DOHH2 (cell line): ENCODE results near the gene LRRC55.

Experiments
- EZH2phosphoT487 ChIP-seq: fragments of 200-600 bp; sonication (generic); IDR thresholded peaks from 2 replicates; pipeline ENCODE4 v1.6.1; 2017; ENCODE audit warnings: borderline replicate concordance, mild to moderate bottlenecking, antibody characterized with exemption, low read length, moderate library complexity, mixed read lengths
- TF ChIP-seq, protein P1 (sequence below): fragments of 200-600 bp; sonication (generic); IDR thresholded peaks from one replicate; pipeline ENCODE4 v1.5.1; 2014; ENCODE audit warnings: antibody characterized with exemption, mild to moderate bottlenecking, low read depth, low read length; ENCODE audit not compliant: poor library complexity, severe bottlenecking

DNA sequence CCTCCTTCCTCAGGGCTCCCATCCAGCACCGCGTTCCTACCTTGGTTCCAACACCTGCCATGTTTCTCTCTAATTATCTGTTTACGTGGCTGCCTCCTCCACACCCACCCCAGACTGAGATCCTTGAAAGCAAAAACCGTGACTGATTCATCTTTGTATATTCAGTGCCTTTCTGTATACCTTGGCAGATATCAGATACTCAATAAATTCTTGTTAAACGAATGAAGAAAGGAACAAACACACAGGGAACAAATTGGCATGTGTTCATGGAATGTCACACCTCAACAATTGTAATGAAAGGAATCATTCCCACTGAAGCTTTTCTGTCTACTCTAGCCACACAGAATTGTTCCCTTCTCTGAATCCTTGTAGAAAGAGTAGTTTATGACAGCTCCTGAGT, 20.4 kb upstream of the LRRC55 start:
- TF ChIP-seq, protein P1, sequence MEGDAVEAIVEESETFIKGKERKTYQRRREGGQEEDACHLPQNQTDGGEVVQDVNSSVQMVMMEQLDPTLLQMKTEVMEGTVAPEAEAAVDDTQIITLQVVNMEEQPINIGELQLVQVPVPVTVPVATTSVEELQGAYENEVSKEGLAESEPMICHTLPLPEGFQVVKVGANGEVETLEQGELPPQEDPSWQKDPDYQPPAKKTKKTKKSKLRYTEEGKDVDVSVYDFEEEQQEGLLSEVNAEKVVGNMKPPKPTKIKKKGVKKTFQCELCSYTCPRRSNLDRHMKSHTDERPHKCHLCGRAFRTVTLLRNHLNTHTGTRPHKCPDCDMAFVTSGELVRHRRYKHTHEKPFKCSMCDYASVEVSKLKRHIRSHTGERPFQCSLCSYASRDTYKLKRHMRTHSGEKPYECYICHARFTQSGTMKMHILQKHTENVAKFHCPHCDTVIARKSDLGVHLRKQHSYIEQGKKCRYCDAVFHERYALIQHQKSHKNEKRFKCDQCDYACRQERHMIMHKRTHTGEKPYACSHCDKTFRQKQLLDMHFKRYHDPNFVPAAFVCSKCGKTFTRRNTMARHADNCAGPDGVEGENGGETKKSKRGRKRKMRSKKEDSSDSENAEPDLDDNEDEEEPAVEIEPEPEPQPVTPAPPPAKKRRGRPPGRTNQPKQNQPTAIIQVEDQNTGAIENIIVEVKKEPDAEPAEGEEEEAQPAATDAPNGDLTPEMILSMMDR = no peak
- TF ChIP-seq EZH2phosphoT487 = no peak
